ENCODE data around the gene GREB1. TPM values are rescaled to one million over a fixed set of nuclear protein-coding genes. Genes with fewer than 3 reads are reported as not detected.
A peak's percentile ranks its signal among the peaks of the same experiment; 100 is the strongest.

GREB1 gene
- total and polyA plus RNA-seq, 2 of the 13 experiments (the other 11 are each of a cell fraction or from before 2014, with no cell fraction given): 31.3 to 61.2 TPM

DNA sequence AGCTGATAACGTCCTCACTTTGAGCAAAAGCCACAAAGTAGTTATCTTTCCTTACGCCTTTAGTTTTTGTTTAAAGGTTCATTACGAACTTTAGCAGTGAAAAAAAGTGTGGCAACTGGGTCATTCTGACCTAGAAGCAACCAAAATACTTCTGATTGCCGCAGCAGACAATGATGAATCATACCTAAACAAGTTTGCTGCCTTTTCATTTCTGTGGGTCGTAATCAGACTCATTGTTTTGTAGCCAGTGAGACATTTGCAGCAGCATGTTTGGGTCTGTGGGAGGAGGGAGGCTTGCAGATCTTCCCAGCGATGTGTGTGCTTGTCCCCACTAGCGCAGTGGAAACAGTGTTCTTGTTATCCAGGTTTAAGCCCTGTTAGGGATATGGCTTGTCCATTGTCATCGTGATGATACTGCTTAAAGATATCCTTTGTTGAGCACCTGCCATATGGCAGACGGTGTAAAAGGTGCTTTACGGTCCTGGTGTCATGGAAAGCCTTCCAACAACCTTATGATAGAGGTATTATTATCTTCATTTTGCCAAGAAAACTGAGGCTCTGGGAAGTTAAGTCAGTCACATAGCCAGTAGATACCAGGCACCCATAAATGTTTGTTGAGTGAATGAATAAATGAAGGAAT lies 1.3 kb upstream of the GREB1 start (continued):
- TF ChIP-seq, protein P1, sequence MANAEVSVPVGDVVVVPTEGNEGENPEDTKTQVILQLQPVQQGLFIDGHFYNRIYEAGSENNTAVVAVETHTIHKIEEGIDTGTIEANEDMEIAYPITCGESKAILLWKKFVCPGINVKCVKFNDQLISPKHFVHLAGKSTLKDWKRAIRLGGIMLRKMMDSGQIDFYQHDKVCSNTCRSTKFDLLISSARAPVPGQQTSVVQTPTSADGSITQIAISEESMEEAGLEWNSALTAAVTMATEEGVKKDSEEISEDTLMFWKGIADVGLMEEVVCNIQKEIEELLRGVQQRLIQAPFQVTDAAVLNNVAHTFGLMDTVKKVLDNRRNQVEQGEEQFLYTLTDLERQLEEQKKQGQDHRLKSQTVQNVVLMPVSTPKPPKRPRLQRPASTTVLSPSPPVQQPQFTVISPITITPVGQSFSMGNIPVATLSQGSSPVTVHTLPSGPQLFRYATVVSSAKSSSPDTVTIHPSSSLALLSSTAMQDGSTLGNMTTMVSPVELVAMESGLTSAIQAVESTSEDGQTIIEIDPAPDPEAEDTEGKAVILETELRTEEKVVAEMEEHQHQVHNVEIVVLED (CRISPR knock-in tag; IDR thresholded peaks at IDR 0.05; ENCODE audit: borderline replicate concordance): no peak
- TF ChIP-seq ZNF879 (CRISPR knock-in tag; IDR thresholded peaks at IDR 0.05): no peak
- TF ChIP-seq GATA4 (IDR thresholded peaks at IDR 0.05; ENCODE audit: borderline replicate concordance, low read depth): no peak
- TF ChIP-seq ZKSCAN8 (CRISPR knock-in tag; IDR thresholded peaks at IDR 0.05; ENCODE audit: borderline replicate concordance): no peak
- no peak for TF ChIP-seq FOXK2 (IDR thresholded peaks at IDR 0.05)
- TF ChIP-seq, protein P2, sequence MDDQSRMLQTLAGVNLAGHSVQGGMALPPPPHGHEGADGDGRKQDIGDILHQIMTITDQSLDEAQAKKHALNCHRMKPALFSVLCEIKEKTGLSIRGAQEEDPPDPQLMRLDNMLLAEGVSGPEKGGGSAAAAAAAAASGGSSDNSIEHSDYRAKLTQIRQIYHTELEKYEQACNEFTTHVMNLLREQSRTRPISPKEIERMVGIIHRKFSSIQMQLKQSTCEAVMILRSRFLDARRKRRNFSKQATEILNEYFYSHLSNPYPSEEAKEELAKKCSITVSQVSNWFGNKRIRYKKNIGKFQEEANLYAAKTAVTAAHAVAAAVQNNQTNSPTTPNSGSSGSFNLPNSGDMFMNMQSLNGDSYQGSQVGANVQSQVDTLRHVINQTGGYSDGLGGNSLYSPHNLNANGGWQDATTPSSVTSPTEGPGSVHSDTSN (CRISPR knock-in tag; IDR thresholded peaks at IDR 0.05; ENCODE audit: borderline replicate concordance): no peak
- TF ChIP-seq, protein P3, sequence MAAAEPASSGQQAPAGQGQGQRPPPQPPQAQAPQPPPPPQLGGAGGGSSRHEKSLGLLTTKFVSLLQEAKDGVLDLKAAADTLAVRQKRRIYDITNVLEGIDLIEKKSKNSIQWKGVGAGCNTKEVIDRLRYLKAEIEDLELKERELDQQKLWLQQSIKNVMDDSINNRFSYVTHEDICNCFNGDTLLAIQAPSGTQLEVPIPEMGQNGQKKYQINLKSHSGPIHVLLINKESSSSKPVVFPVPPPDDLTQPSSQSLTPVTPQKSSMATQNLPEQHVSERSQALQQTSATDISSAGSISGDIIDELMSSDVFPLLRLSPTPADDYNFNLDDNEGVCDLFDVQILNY (CRISPR knock-in tag; conservative IDR thresholded peaks at IDR 0.05): no peak
- no peak for TF ChIP-seq PPARG (CRISPR knock-in tag; conservative IDR thresholded peaks at IDR 0.05)
- TF ChIP-seq SALL1 (CRISPR knock-in tag; IDR thresholded peaks at IDR 0.05): 0 out of 2 replicates have a peak, but pooled peaks have one; percentile 32
- no peak for TF ChIP-seq ZFP37 (CRISPR knock-in tag; IDR thresholded peaks at IDR 0.05; ENCODE audit: borderline replicate concordance)
- no peak for TF ChIP-seq RXRA (CRISPR knock-in tag; IDR thresholded peaks at IDR 0.05)
- TF ChIP-seq, protein P4, sequence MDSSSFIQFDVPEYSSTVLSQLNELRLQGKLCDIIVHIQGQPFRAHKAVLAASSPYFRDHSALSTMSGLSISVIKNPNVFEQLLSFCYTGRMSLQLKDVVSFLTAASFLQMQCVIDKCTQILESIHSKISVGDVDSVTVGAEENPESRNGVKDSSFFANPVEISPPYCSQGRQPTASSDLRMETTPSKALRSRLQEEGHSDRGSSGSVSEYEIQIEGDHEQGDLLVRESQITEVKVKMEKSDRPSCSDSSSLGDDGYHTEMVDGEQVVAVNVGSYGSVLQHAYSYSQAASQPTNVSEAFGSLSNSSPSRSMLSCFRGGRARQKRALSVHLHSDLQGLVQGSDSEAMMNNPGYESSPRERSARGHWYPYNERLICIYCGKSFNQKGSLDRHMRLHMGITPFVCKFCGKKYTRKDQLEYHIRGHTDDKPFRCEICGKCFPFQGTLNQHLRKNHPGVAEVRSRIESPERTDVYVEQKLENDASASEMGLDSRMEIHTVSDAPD (CRISPR knock-in tag; IDR thresholded peaks at IDR 0.05): 0 out of 2 replicates have a peak, but pooled peaks have one; percentile 21
- TF ChIP-seq ZNF232 (CRISPR knock-in tag; IDR thresholded peaks at IDR 0.05; ENCODE audit: borderline replicate concordance): no peak
- TF ChIP-seq BORCS8-MEF2B (CRISPR knock-in tag; IDR thresholded peaks at IDR 0.05): 0 out of 2 replicates have a peak, but pooled peaks have one; percentile 20
- no peak for TF ChIP-seq ZNF605 (CRISPR knock-in tag; IDR thresholded peaks at IDR 0.05)
- TF ChIP-seq ARID2 (CRISPR knock-in tag; IDR thresholded peaks at IDR 0.05; ENCODE audit: borderline replicate concordance): 0 out of 2 replicates have a peak, but pooled peaks have one; percentile 68
- TF ChIP-seq ZNF10 (CRISPR knock-in tag; IDR thresholded peaks at IDR 0.05; ENCODE audit: borderline replicate concordance, low read depth): no peak
- no peak for TF ChIP-seq MEF2D (CRISPR knock-in tag; IDR thresholded peaks at IDR 0.05)
- no peak for TF ChIP-seq RFX3 (CRISPR knock-in tag; IDR thresholded peaks at IDR 0.05)
- no peak for TF ChIP-seq SUZ12 (IDR thresholded peaks at IDR 0.05; ENCODE audit: low read depth, low read length)
- no peak for TF ChIP-seq SP5 (CRISPR knock-in tag; IDR thresholded peaks at IDR 0.05; ENCODE audit: borderline replicate concordance, low read depth)
- no peak for TF ChIP-seq ZNF703 (CRISPR knock-in tag; IDR thresholded peaks at IDR 0.05; ENCODE audit: borderline replicate concordance)
- no peak for TF ChIP-seq FOXJ3 (CRISPR knock-in tag; IDR thresholded peaks at IDR 0.05; ENCODE audit: borderline replicate concordance)
- TF ChIP-seq KDM6A (CRISPR knock-in tag; IDR thresholded peaks at IDR 0.05; ENCODE audit: low read depth): no peak
- no peak for TF ChIP-seq SOX13 (IDR thresholded peaks at IDR 0.05)
- peak in 1 of 2 experiments; percentile 49; a peak in 2 of 4 replicates for TF ChIP-seq SOX13 (CRISPR knock-in tag; conservative IDR thresholded peaks at IDR 0.05 in 1 of 2, IDR thresholded peaks at IDR 0.05 in 1 of 2)
- no peak for TF ChIP-seq ZNF3 (CRISPR knock-in tag; IDR thresholded peaks at IDR 0.05)
- no peak for TF ChIP-seq MYC (CRISPR knock-in tag; IDR thresholded peaks at IDR 0.05; ENCODE audit: borderline replicate concordance)

All from HepG2 (cell line).